SK-N-SH treated with all-trans-retinoic acid at 6 μM for 48 hours (cell line): ENCODE results near the gene HPSE.
A peak's percentile ranks its signal among the peaks of the same experiment; 100 is the strongest.

ENCODE experiments used
- ATAC-seq: fragments of 200-7000 bp; cut with Tn5 transposase; 3 replicates; pipeline ENCODE4 v1.9.1; 2020; ENCODE audit warnings: mild to moderate bottlenecking, moderate library complexity
- ARNTL ChIP-seq: fragments of 450-650 bp; formaldehyde crosslinking; IDR thresholded peaks from 2 replicates; pipeline ENCODE4 v1.5.0; 2020; ENCODE audit warnings: low read depth, mild to moderate bottlenecking, moderate library complexity, borderline replicate concordance
- BACH2 ChIP-seq: fragments of 250-450 bp; sonication (Bioruptor Pico); IDR thresholded peaks from 2 replicates; pipeline ENCODE4 v1.9.0; 2021; ENCODE audit warnings: mild to moderate bottlenecking, borderline replicate concordance
- CREB5 ChIP-seq: fragments of 250-450 bp; sonication (Bioruptor Pico); IDR thresholded peaks from 2 replicates; pipeline ENCODE4 v1.5.1; 2020; ENCODE audit warnings: low read depth, mild to moderate bottlenecking, moderate library complexity
- CSDC2 ChIP-seq: fragments of 250-450 bp; sonication (Bioruptor Pico); IDR thresholded peaks from 2 replicates; pipeline ENCODE4 v1.5.0; 2020; ENCODE audit warnings: mild to moderate bottlenecking, moderate library complexity
- ESRRG ChIP-seq: fragments of 250-450 bp; sonication (Bioruptor Pico); IDR thresholded peaks from 2 replicates; pipeline ENCODE4 v1.6.1; 2021; ENCODE audit warnings: mild to moderate bottlenecking
- GLIS3 ChIP-seq: fragments of 250-450 bp; sonication (Bioruptor Pico); IDR thresholded peaks from 2 replicates; pipeline ENCODE4 v1.5.0; 2020; ENCODE audit warnings: mild to moderate bottlenecking, moderate library complexity
- ISL1 ChIP-seq: fragments of 250-450 bp; sonication (Bioruptor Pico); IDR thresholded peaks from 2 replicates; pipeline ENCODE4 v2.1.2; 2022; ENCODE audit warnings: mild to moderate bottlenecking, moderate library complexity
- OSR1 ChIP-seq: fragments of 250-450 bp; sonication (Bioruptor Pico); IDR thresholded peaks from 2 replicates; pipeline ENCODE4 v1.8.0; 2022; ENCODE audit warnings: moderate library complexity, mild to moderate bottlenecking, inconsistent platforms
- PATZ1 ChIP-seq: fragments of 250-450 bp; sonication (Bioruptor Pico); IDR thresholded peaks from 2 replicates; pipeline ENCODE4 v1.8.0; 2020; ENCODE audit warnings: mild to moderate bottlenecking, moderate library complexity, borderline replicate concordance
- POU6F1 ChIP-seq: fragments of 250-450 bp; sonication (Bioruptor Pico); IDR thresholded peaks from 2 replicates; pipeline ENCODE4 v1.8.0; 2021; ENCODE audit warnings: low read depth, mild to moderate bottlenecking, moderate library complexity, borderline replicate concordance
- RARB ChIP-seq: fragments of 250-450 bp; sonication (Bioruptor Pico); IDR thresholded peaks from 2 replicates; pipeline ENCODE4 v1.8.0; 2021; ENCODE audit warnings: mild to moderate bottlenecking, moderate library complexity
- SNAI2 ChIP-seq: fragments of 250-450 bp; sonication (Bioruptor Pico); IDR thresholded peaks from 2 replicates; pipeline ENCODE4 v1.5.0; 2020; ENCODE audit warnings: mild to moderate bottlenecking, moderate library complexity
- TCF4 ChIP-seq: fragments of 250-450 bp; sonication (Bioruptor Pico); IDR thresholded peaks from 2 replicates; pipeline ENCODE4 v1.8.0; 2021; ENCODE audit warnings: mild to moderate bottlenecking, moderate library complexity, borderline replicate concordance
- TOX ChIP-seq: fragments of 250-450 bp; sonication (Bioruptor Pico); IDR thresholded peaks from 2 replicates; pipeline ENCODE4 v1.8.0; 2021; ENCODE audit warnings: mild to moderate bottlenecking, moderate library complexity, borderline replicate concordance
- TSHZ2 ChIP-seq: fragments of 250-450 bp; sonication (Bioruptor Pico); IDR thresholded peaks from 2 replicates; pipeline ENCODE4 v1.5.0; 2020; ENCODE audit warnings: mild to moderate bottlenecking, moderate library complexity
- ZC3H10 ChIP-seq: fragments of 250-450 bp; sonication (Bioruptor Pico); IDR thresholded peaks from 2 replicates; pipeline ENCODE4 v1.5.1; 2021; ENCODE audit warnings: mild to moderate bottlenecking, moderate library complexity
- ZFP3 ChIP-seq: fragments of 250-450 bp; sonication (Bioruptor Pico); IDR thresholded peaks from 2 replicates; pipeline ENCODE4 v1.5.0; 2020; ENCODE audit warnings: mild to moderate bottlenecking, moderate library complexity
- ZFP30 ChIP-seq: fragments of 450-650 bp; formaldehyde crosslinking; IDR thresholded peaks from 2 replicates; pipeline ENCODE4 v1.5.0; 2022; ENCODE audit warnings: mild to moderate bottlenecking, moderate library complexity
- ZNF565 ChIP-seq: fragments of 450-650 bp; formaldehyde crosslinking; conservative IDR thresholded peaks from 2 replicates; pipeline ENCODE4 v1.5.0; 2020; ENCODE audit warnings: low read depth, mild to moderate bottlenecking, moderate library complexity
- ZNF70 ChIP-seq: fragments of 450-650 bp; formaldehyde crosslinking; IDR thresholded peaks from 2 replicates; pipeline ENCODE4 v1.5.0; 2020; ENCODE audit warnings: mild to moderate bottlenecking, moderate library complexity
- ZNF8 ChIP-seq: fragments of 450-650 bp; formaldehyde crosslinking; IDR thresholded peaks from 2 replicates; pipeline ENCODE4 v1.5.0; 2020; ENCODE audit warnings: mild to moderate bottlenecking, moderate library complexity

Gene HPSE

GRCh38 chr4:83361416-83362103, 26.9 kb upstream of the HPSE start (continued):
- TF ChIP-seq TSHZ2 (CRISPR knock-in tag) (no peak), CSDC2 (CRISPR knock-in tag) (no peak), ARNTL (CRISPR knock-in tag) (no peak), OSR1 (CRISPR knock-in tag) (no peak), ZFP3 (CRISPR knock-in tag) (no peak), TOX (CRISPR knock-in tag) (no peak), ZNF70 (CRISPR knock-in tag) (no peak), ZFP30 (CRISPR knock-in tag) (no peak)

GRCh38 chr4:83360018-83360417, 25.4 kb upstream of the HPSE start:
- no peak for TF ChIP-seq OSR1 (CRISPR knock-in tag)
- no peak for TF ChIP-seq GLIS3 (CRISPR knock-in tag)
- TF ChIP-seq CREB5 (CRISPR knock-in tag), result no peak
- no peak for TF ChIP-seq POU6F1 (CRISPR knock-in tag)
- TF ChIP-seq TOX (CRISPR knock-in tag), result no peak
- no peak for TF ChIP-seq ZNF565 (CRISPR knock-in tag)
- no peak for TF ChIP-seq ZC3H10 (CRISPR knock-in tag)
- TF ChIP-seq ZNF70 (CRISPR knock-in tag), result no peak
- no peak for TF ChIP-seq RARB
- TF ChIP-seq ZNF8 (CRISPR knock-in tag), result no peak
- no peak for TF ChIP-seq CSDC2 (CRISPR knock-in tag)
- no peak for TF ChIP-seq ESRRG (CRISPR knock-in tag)
- TF ChIP-seq SNAI2 (CRISPR knock-in tag), result no peak
- TF ChIP-seq ISL1 (CRISPR knock-in tag), result no peak
- no peak for TF ChIP-seq ZFP30 (CRISPR knock-in tag)
- no peak for TF ChIP-seq TCF4
- no peak for TF ChIP-seq BACH2
- no peak for TF ChIP-seq TSHZ2 (CRISPR knock-in tag)
- no peak for ATAC-seq

- peak; percentile 55 for ATAC-seq
- no peak for TF ChIP-seq ZFP3 (CRISPR knock-in tag)
- TF ChIP-seq ARNTL (CRISPR knock-in tag), result no peak
- TF ChIP-seq SNAI2 (CRISPR knock-in tag), result no peak
- TF ChIP-seq ZNF565 (CRISPR knock-in tag), result no peak
- TF ChIP-seq PATZ1 (CRISPR knock-in tag), result no peak
- TF ChIP-seq ZNF8 (CRISPR knock-in tag), result no peak
- no peak for TF ChIP-seq CSDC2 (CRISPR knock-in tag)
- no peak for TF ChIP-seq RARB
- no peak for TF ChIP-seq ZFP30 (CRISPR knock-in tag)
- no peak for TF ChIP-seq CREB5 (CRISPR knock-in tag)
- TF ChIP-seq TSHZ2 (CRISPR knock-in tag), result no peak
- no peak for TF ChIP-seq ISL1 (CRISPR knock-in tag)
- no peak for TF ChIP-seq OSR1 (CRISPR knock-in tag)
- no peak for TF ChIP-seq TOX (CRISPR knock-in tag)
- TF ChIP-seq, all 23 proteins: peak for 0
Measured at GRCh38 chr4:83358410-83358809, 23.8 kb upstream of the HPSE start.
